GM19240 (cell line): Measurements from ENCODE around the gene SEPTIN14.
"Not testable (repeated sequence)": the region's sequence is repeated elsewhere in the genome, so short reads cannot be mapped to it uniquely, and the experiment has no call there.

Source experiments
- DNase-seq: peaks from one replicate; pipeline ENCODE4 v3.0.0; 2011; ENCODE audit warnings: low spot score; ENCODE audit not compliant: insufficient read length

SEPTIN14 gene

GRCh38 chr7:55785444-55785843 lies 77.1 kb downstream of the SEPTIN14 start:
- not testable (repeated sequence) for DNase-seq

GRCh38 chr7:55784151-55784550 lies 78.4 kb downstream of the SEPTIN14 start:
- DNase-seq: no peak

DNA sequence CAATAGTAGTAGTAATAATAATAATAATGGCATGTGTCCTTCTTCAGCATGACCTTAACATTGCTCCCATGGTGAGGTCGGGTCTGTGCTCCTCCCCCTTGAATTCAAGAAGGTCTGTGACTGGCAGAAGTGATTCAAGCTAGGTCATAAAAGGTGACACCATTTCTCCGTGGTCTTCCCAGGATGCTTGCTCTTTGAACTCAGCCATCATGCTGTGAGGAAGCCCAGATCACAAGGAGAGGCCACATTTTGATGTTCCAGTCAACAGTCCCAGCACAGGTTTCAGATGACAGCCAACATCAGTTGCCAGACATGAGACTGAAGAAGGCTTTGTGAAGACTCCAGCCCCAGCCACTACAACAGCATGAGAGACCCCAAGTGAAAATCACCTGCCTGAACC lies 83.9 kb downstream of the SEPTIN14 start:
- DNase-seq: no peak

DNA sequence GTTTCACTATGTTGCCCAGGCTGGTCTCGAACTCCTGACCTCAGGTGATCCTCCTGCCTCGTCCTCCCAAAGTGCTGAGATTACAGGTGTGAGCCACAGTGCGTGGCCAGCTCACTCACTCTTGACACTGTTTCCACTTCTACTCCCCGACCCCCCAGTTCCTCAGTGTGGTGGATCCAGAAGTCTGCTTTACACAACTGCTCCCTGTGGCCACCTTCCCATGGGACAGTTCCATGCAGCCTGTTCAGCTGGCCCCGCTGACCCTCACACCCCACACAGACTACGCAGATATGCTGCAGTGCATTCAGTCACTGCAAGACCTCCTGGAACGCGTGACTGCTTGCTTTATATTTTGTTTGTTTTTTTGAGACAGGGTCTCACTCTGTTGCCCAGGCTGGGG lies 86.4 kb downstream of the SEPTIN14 start:
- DNase-seq: no peak

DNA sequence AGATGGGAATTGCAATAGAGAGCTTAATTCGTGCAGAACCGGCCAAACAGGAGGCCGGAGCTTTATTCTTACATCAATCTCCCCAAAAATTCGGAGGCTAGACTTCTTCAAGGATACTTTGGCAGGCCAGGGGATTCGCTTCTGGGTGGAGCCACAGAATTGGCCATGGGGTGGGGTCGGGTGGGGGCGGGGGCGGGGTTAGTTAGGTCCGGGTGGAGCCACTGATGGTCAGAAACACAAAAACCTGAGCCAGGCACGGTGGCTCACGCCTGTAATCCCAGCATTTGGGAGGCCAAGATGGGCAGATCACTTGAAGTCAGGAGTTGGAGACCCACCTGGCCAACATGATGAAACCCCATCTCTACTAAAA lies 87.5 kb downstream of the SEPTIN14 start:
- no peak for DNase-seq

GRCh38 chr7:55774327-55775050 lies 88.1 kb downstream of the SEPTIN14 start:
- DNase-seq: no peak

GRCh38 chr7:55770778-55771177 lies 91.8 kb downstream of the SEPTIN14 start:
- no peak for DNase-seq

- not testable (repeated sequence) for DNase-seq
Observed at GRCh38 chr7:55753274-55753862, 109.2 kb downstream of the SEPTIN14 start.

- DNase-seq: not testable (repeated sequence)
Observed at GRCh38 chr7:55744706-55745105, 117.8 kb downstream of the SEPTIN14 start.
